ES-I3 (cell line): Measurements from ENCODE around the gene PCCA.

ENCODE experiments used
- H3K36me3 ChIP-seq: 2 replicates; pipeline ENCODE4 v1.6.1; 2013; ENCODE audit warnings: mild to moderate bottlenecking, low read length, control low read depth, moderate library complexity; ENCODE audit not compliant: insufficient read depth
- H3K4me1 ChIP-seq: 2 replicates; pipeline ENCODE4 v1.6.1; 2013; ENCODE audit warnings: mild to moderate bottlenecking, control low read depth, low read length; ENCODE audit not compliant: insufficient read depth
- H3K9ac ChIP-seq: 2 replicates; pipeline ENCODE4 v1.6.1; 2013; ENCODE audit warnings: low read depth, mild to moderate bottlenecking, low read length, moderate library complexity
- H3K9me3 ChIP-seq: 2 replicates; pipeline ENCODE4 v1.6.1; 2013; ENCODE audit warnings: mild to moderate bottlenecking, low read length, moderate library complexity; ENCODE audit not compliant: control insufficient read depth, insufficient read depth

The PCCA gene

DNA sequence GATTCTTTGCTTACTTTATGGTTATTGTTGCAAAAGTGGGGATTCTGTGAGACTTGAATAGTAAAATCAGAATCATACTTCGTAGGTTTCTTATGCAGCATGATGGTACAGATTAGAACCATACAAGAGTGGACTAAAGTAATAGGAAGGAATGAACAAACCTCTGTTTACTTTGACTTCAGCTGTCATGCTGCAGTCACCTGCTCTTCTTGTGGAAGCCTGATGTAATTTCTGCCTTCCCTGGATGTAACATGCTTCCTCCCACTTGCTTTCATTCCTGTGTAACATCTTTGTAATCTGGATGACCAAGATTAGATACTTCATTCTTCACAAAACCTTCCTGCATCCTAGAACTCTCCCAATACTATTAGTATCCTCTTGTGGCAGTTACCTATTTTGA, 235.0 kb downstream of the PCCA start:
- H3K9me3 ChIP-seq: no peaks in the 10 kb centered on the region
- no peaks in the 10 kb centered on the region for H3K36me3 ChIP-seq
- no peaks in the 10 kb centered on the region for H3K4me1 ChIP-seq
- no peak overlapping the region for H3K9ac ChIP-seq

- Histone ChIP-seq H3K9me3 (peaks cover 9% of the 10 kb centered on the region; the same call in 1 of the 2 replicates), H3K36me3 (peaks cover 3% of the 10 kb centered on the region; the same call in 1 of the 2 replicates), H3K4me1 (no peaks in the 10 kb centered on the region), H3K9ac (no peak overlapping the region)
Measured at GRCh38 chr13:100330662-100331061, 241.8 kb downstream of the PCCA start.

GRCh38 chr13:100333141-100333540, 244.2 kb downstream of the PCCA start:
- Histone ChIP-seq H3K9me3 (peaks cover 9% of the 10 kb centered on the region; the same call in 1 of the 2 replicates), H3K36me3 (peaks cover 8% of the 10 kb centered on the region; the same call in 1 of the 2 replicates), H3K9ac (no peak overlapping the region), H3K4me1 (no peaks in the 10 kb centered on the region)

GRCh38 chr13:100334214-100334613, 245.3 kb downstream of the PCCA start:
- Histone ChIP-seq H3K9me3 (peaks cover 9% of the 10 kb centered on the region; the same call in 1 of the 2 replicates), H3K36me3 (peaks cover 8% of the 10 kb centered on the region; the same call in 1 of the 2 replicates), H3K4me1 (no peaks in the 10 kb centered on the region), H3K9ac (no peak overlapping the region)

DNA sequence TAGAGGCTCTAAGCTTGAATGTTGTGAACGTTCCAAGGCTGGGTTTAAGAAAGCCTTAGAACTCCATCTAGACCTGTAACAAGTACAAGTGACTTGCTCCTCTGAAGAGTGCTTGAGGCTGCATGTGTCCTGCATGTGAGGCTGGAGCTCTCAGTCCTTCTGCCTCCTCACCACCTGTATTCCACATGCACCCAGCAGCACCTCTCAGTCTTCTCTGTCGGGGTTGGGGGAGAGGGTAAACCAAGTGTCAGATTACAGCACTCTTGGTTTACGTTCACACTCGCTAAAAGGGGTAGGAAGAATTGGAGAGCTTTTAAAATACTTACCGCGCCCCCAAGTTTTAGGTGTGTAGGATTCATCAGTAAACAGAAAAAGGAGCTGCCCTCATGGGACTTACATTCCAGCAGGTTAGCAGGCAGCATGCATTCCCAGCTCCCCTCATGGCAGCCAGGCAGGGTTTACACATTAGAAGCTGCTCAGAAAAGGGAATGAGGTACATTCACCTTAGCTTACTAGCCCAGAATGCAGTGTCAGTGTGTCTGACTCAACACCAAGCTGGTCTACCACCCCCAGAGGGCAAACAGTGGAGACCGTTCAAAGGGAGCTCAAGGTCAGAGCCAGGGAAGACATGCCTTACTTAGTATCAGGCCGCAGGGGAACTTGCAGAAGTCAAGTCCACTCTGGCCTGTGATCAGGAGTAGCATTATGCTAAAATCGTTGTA, 248.1 kb downstream of the PCCA start:
- no peaks in the 10 kb centered on the region for H3K4me1 ChIP-seq
- peaks cover 9% of the 10 kb centered on the region; the same call in 1 of the 2 replicates for H3K9me3 ChIP-seq
- peaks cover 8% of the 10 kb centered on the region; the same call in 1 of the 2 replicates for H3K36me3 ChIP-seq
- no peak overlapping the region for H3K9ac ChIP-seq

DNA sequence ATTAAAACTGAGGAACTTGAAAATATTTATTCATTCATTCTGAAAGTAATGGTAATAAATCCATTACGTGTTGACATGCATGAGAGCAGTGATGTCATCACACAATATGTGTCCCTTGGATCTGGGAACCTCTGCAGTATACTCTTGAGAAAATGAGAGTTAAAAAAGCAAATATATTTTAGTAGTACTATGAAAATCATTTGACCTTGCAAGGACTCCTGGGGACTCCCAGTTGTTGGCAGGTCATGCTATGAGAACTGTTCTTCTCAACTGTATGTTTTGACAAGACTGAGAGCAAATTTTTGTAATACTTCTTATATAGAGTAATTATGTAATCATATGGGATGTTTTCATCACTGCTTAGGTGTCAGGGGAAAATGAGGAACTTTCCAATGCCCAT, 249.4 kb downstream of the PCCA start:
- peaks cover 9% of the 10 kb centered on the region; the same call in 1 of the 2 replicates for H3K9me3 ChIP-seq
- H3K9ac ChIP-seq: no peak overlapping the region
- no peaks in the 10 kb centered on the region for H3K4me1 ChIP-seq
- peaks cover 8% of the 10 kb centered on the region; the same call in 1 of the 2 replicates for H3K36me3 ChIP-seq

DNA sequence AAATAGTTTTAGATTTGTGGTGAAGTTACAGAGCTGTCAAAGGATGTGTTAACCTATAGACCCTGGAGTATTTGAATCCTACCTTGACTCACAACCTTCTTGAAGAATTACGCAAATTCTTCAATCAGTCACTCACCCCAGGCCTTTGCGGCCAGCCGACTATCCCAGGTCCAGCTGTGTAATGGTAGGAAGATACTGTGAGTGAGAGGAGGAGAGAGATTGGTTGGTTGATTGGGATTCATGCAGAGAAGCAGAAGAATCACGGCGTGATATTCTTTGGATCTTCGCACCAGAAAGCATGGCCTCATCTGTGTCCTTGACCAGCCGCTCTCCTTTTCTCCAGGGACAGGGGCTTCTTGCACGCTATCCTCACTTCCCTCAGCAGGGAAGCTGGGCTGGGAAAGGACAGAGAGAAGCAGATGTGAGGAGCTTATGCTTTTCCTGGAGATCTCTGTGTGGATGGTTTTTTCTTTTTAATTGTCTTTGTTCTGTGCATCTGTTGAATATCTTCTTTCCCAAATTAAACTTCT, 250.6 kb downstream of the PCCA start:
- Histone ChIP-seq H3K4me1 (no peaks in the 10 kb centered on the region), H3K9ac (no peak overlapping the region), H3K9me3 (peaks cover 4% of the 10 kb centered on the region; the same call in 1 of the 2 replicates), H3K36me3 (peaks cover 8% of the 10 kb centered on the region; the same call in 1 of the 2 replicates)

GRCh38 chr13:100340865-100341264, 252.0 kb downstream of the PCCA start:
- Histone ChIP-seq H3K4me1 (no peaks in the 10 kb centered on the region), H3K9ac (no peak overlapping the region)

GRCh38 chr13:100341327-100341726, 252.4 kb downstream of the PCCA start:
- 0 out of 2 replicates have a peak, but pooled peaks cover 4% of the 10 kb centered on the region for H3K36me3 ChIP-seq
- H3K4me1 ChIP-seq: no peaks in the 10 kb centered on the region
- no peak overlapping the region for H3K9ac ChIP-seq
- H3K9me3 ChIP-seq: no peaks in the 10 kb centered on the region

More at GRCh38 chr13:100340865-100341264, 252.0 kb downstream of the PCCA start:
- 0 out of 2 replicates have a peak, but pooled peaks cover 4% of the 10 kb centered on the region for H3K36me3 ChIP-seq
- H3K9me3 ChIP-seq: no peaks in the 10 kb centered on the region

DNA sequence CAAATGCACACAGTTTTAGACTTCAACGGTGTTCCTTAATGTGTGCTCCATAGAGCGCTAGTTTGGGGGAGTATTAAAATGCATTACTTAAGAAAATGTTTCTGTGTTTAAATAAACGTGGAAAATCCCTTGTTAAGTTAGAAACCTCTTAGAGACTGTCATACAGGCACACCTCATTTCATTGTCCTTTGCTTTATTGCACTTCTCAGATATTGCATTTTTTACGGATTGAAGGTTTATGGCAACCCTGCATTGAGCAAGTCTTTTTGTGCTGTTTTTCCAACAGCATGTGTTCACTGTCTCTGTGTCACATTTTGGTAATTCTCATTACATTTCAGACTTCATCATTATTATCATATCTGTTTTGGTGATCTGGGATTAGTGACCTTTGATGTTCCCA, 255.7 kb downstream of the PCCA start:
- Histone ChIP-seq H3K9ac (no peak overlapping the region), H3K9me3 (no peaks in the 10 kb centered on the region), H3K36me3 (no peaks in the 10 kb centered on the region; the same call in 1 of the 2 replicates), H3K4me1 (no peaks in the 10 kb centered on the region)

DNA sequence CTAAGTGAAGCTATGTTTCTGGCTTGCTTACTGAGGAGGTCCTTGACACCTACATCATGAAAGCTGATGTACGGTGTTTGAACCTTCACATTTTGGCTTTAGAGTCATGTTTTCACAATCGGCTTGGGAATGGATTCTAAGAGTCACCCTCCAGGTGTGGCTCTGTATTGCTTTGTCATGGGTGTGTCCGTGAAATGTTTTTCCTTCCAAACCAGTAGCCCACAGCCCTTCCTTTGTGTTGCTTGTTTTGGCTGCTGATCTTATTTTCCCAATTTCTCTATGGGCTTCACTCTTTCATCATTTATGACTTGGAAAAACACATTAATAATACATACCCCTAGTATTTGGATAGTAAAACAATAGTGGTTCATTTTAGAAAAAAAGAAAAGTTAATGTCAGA, 259.1 kb downstream of the PCCA start:
- no peaks in the 10 kb centered on the region; the same call in 1 of the 2 replicates for H3K36me3 ChIP-seq
- H3K9ac ChIP-seq: no peak overlapping the region
- no peaks in the 10 kb centered on the region for H3K4me1 ChIP-seq
- H3K9me3 ChIP-seq: no peaks in the 10 kb centered on the region

DNA sequence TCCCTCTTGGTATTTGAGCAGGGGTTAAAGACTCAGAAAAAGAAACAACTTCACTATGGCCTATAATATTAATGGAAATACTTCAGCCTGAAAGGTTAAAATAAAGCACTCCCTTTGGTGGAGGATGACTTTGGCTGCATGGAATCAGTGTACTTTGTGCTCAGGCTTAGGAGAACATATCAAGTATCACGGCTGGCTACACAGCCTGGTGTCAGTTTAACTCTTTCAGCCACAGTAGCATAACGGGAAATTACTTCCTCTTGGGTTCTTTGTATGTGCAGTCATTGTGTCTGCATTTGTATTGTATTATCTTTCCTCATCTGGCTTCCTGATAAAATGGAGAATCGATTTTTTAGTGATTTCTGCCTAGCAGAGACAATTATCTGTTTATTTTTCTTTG, 260.7 kb downstream of the PCCA start:
- H3K9ac ChIP-seq: no peak overlapping the region
- no peaks in the 10 kb centered on the region for H3K9me3 ChIP-seq
- H3K36me3 ChIP-seq: no peaks in the 10 kb centered on the region; the same call in 1 of the 2 replicates
- no peaks in the 10 kb centered on the region for H3K4me1 ChIP-seq

DNA sequence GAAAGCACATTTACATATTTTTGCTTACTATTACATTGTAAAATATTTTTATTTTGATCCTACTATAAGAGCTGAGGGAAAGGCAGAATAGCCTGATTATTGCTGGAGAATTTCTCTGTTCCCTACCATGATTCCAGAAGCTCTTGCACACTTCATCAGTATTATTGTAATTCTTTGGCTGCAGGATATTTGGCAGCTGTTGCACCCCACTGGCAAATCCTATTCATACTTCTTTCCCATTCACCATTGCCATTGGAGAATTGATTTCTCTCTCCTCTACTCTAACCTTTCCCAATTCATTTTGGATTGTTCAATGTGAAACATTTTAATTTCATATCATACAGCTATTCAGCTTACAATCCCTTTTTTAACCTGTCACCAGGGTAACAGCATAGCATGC, 261.7 kb downstream of the PCCA start:
- H3K9me3 ChIP-seq: no peaks in the 10 kb centered on the region
- no peaks in the 10 kb centered on the region; the same call in 1 of the 2 replicates for H3K36me3 ChIP-seq
- H3K4me1 ChIP-seq: no peaks in the 10 kb centered on the region
- no peak overlapping the region for H3K9ac ChIP-seq

DNA sequence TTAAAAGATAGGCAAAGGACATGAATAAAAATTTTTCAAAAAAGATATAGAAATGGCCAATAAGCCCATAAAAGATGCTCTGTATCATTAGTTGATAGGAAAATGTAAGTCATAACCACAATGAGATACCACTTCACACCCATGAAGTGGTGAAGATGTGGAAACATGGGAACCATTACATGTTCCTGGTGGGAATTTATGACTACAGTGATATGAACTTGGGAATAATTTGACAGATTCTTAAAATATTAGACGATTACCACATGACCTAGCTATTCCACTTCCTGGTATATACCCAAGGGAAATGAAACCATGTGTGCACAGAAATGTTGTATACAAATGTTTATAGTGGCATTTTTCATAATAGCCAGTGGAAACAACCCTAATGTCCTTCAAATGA, 267.5 kb downstream of the PCCA start:
- H3K9ac ChIP-seq: no peak overlapping the region
- H3K9me3 ChIP-seq: no peaks in the 10 kb centered on the region
- H3K36me3 ChIP-seq: no peaks in the 10 kb centered on the region
- peaks cover 8% of the 10 kb centered on the region; the same call in 1 of the 2 replicates for H3K4me1 ChIP-seq

GRCh38 chr13:100356889-100357288, 268.0 kb downstream of the PCCA start:
- H3K36me3 ChIP-seq: no peaks in the 10 kb centered on the region
- H3K9ac ChIP-seq: no peak overlapping the region
- peaks cover 8% of the 10 kb centered on the region; the same call in 1 of the 2 replicates for H3K4me1 ChIP-seq
- no peaks in the 10 kb centered on the region for H3K9me3 ChIP-seq
